DOHH2 (cell line): ENCODE results near the gene PAPOLG.
A peak's percentile ranks its signal among the peaks of the same experiment; 100 is the strongest.

ENCODE experiments used
- H3F3A ChIP-seq: fragments of 200-600 bp; sonication (generic), shearing (Covaris generic); 2 replicates; pipeline ENCODE4 v1.6.0; 2016; ENCODE audit warnings: antibody characterized with exemption, mild to moderate bottlenecking; ENCODE audit not compliant: control insufficient read depth, insufficient read depth
- H3K27ac ChIP-seq: fragments of 200-600 bp; sonication (generic); 2 replicates; pipeline ENCODE4 v1.5.1; 2014; ENCODE audit warnings: low read depth, mild to moderate bottlenecking, low read length, moderate library complexity
- H3K27me3 ChIP-seq: fragments of 200-600 bp; sonication (generic); 2 replicates; pipeline ENCODE4 v1.6.1; 2014; ENCODE audit warnings: mild to moderate bottlenecking, low read length, mixed read lengths; ENCODE audit not compliant: control insufficient read depth
- H3K36me3 ChIP-seq: fragments of 200-600 bp; sonication (generic); 2 replicates; pipeline ENCODE4 v1.6.1; 2014; ENCODE audit warnings: mild to moderate bottlenecking, low read length, moderate library complexity, mixed read lengths; ENCODE audit not compliant: control insufficient read depth
- H3K4me1 ChIP-seq: fragments of 200-600 bp; sonication (generic); 2 replicates; pipeline ENCODE4 v1.6.1; 2014; ENCODE audit warnings: mild to moderate bottlenecking, low read length, mixed read lengths; ENCODE audit not compliant: control insufficient read depth
- H3K4me2 ChIP-seq: fragments of 200-600 bp; sonication (generic); 2 replicates; pipeline ENCODE4 v1.6.0; 2014; ENCODE audit warnings: mild to moderate bottlenecking, low read length, moderate library complexity
- H3K4me3 ChIP-seq: fragments of 200-600 bp; sonication (generic); 2 replicates; pipeline ENCODE4 v1.5.1; 2014; ENCODE audit warnings: mild to moderate bottlenecking, low read length, mixed read lengths
- H3K79me2 ChIP-seq: fragments of 200-600 bp; sonication (generic); 2 replicates; pipeline ENCODE4 v1.6.1; 2014; ENCODE audit warnings: mild to moderate bottlenecking, low read length, mixed read lengths; ENCODE audit not compliant: control insufficient read depth
- H3K9me2 ChIP-seq: fragments of 200-600 bp; sonication (generic); replicated peaks from 2 replicates; pipeline ENCODE4 v1.6.1; 2014; ENCODE audit warnings: mild to moderate bottlenecking, low read length, mixed read lengths; ENCODE audit not compliant: control insufficient read depth
- H3K9me3 ChIP-seq: fragments of 200-600 bp; sonication (generic); 2 replicates; pipeline ENCODE4 v1.6.1; 2014; ENCODE audit warnings: antibody characterized with exemption, low read length, mixed read lengths; ENCODE audit not compliant: control insufficient read depth, insufficient read depth
- H4K20me1 ChIP-seq: fragments of 200-600 bp; sonication (generic); 2 replicates; pipeline ENCODE4 v1.6.0; 2014; ENCODE audit warnings: low read depth, mild to moderate bottlenecking, antibody characterized with exemption, low read length, moderate library complexity; ENCODE audit not compliant: control insufficient read depth, insufficient read depth
- EZH2phosphoT487 ChIP-seq: fragments of 200-600 bp; sonication (generic); IDR thresholded peaks from 2 replicates; pipeline ENCODE4 v1.6.1; 2017; ENCODE audit warnings: borderline replicate concordance, mild to moderate bottlenecking, antibody characterized with exemption, low read length, moderate library complexity, mixed read lengths
- TF ChIP-seq, protein P1 (sequence below): fragments of 200-600 bp; sonication (generic); IDR thresholded peaks from one replicate; pipeline ENCODE4 v1.5.1; 2014; ENCODE audit warnings: antibody characterized with exemption, mild to moderate bottlenecking, low read depth, low read length; ENCODE audit not compliant: poor library complexity, severe bottlenecking

The PAPOLG gene

DNA sequence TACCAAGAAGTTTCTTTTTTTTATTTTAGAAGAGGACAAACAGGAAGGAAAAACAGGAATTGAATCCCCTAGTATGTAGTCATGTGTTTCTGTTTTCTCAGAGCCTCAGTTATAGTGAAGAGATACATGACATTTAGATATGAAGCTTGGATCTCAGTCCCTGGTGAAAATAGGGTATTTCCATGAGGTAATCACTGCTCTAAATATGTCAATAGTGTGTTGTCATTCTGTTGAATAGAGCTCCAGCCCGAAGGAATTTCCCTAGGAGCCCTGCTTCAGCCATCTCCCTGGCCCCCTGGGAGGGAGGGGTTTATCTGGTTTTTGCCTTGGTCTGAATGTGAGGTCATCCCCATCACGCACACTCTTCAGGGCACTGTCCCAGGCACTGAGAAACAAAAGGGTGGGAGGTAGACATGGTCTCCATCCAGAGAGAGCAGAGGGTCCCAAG lies 78.2 kb downstream of the PAPOLG start:
- Histone ChIP-seq H3K27me3 (no peaks in the 10 kb centered on the region), H3K4me1 (peaks cover 70% of the 10 kb centered on the region), H3K79me2 (no peaks in the 10 kb centered on the region), H3F3A (peaks cover 9% of the 10 kb centered on the region), H3K27ac (peak overlapping the region; percentile 44), H3K36me3 (no peaks in the 10 kb centered on the region), H3K4me2 (peak overlapping the region; percentile 57), H3K9me2 (no peaks in the 10 kb centered on the region), H4K20me1 (no peaks in the 10 kb centered on the region), H3K9me3 (no peaks in the 10 kb centered on the region), H3K4me3 (peak overlapping the region; percentile 14)
- TF ChIP-seq EZH2phosphoT487: no peak
- TF ChIP-seq, protein P1, sequence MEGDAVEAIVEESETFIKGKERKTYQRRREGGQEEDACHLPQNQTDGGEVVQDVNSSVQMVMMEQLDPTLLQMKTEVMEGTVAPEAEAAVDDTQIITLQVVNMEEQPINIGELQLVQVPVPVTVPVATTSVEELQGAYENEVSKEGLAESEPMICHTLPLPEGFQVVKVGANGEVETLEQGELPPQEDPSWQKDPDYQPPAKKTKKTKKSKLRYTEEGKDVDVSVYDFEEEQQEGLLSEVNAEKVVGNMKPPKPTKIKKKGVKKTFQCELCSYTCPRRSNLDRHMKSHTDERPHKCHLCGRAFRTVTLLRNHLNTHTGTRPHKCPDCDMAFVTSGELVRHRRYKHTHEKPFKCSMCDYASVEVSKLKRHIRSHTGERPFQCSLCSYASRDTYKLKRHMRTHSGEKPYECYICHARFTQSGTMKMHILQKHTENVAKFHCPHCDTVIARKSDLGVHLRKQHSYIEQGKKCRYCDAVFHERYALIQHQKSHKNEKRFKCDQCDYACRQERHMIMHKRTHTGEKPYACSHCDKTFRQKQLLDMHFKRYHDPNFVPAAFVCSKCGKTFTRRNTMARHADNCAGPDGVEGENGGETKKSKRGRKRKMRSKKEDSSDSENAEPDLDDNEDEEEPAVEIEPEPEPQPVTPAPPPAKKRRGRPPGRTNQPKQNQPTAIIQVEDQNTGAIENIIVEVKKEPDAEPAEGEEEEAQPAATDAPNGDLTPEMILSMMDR: no peak

DNA sequence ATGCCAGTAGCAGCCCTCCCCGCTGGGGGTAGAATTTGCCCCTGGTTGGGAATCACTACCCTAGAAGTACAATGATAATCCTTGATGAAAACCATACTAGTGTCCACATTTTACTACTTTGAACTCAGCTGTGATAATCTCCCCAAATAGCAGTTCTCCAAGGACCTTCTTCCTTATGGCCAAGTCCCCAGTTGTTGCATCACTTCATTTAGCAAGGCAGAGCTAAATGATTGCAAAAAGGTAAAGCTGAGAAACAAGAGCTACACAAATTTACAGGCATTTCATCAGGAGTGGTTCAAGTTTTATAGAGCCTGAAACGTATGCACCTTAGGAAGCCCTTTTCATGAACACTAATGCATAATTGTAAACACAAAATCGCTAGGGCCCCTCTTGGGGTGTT lies 80.4 kb downstream of the PAPOLG start:
- Histone ChIP-seq H4K20me1 (no peaks in the 10 kb centered on the region), H3F3A (peaks cover 23% of the 10 kb centered on the region), H3K79me2 (no peaks in the 10 kb centered on the region), H3K27ac (peak overlapping the region; percentile 95; the same call in 1 of the 2 replicates), H3K27me3 (no peaks in the 10 kb centered on the region), H3K36me3 (no peaks in the 10 kb centered on the region), H3K4me3 (no peak overlapping the region), H3K4me1 (peaks cover 90% of the 10 kb centered on the region), H3K4me2 (no peak overlapping the region), H3K9me2 (no peaks in the 10 kb centered on the region), H3K9me3 (no peaks in the 10 kb centered on the region)
- TF ChIP-seq, protein P1: no peak
- no peak for TF ChIP-seq EZH2phosphoT487

DNA sequence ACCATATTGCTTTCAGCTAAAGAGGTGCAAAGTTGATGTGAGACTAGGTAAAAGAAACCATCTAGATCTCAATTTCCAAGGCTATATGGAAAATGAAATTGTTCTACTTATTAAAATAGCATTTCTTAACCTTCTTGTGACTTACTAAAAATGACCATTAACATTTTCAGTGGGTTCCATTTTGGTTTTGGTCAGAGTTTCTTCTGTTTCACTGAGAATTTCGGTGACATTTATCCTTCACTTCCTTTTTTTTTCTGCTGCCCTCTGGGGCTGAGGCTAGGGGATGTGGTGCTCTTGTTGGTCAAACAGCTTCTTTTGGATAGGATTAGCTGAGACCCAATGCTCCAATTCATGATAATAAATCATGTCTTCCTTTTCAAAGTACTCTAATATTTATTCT lies 81.1 kb downstream of the PAPOLG start:
- Histone ChIP-seq H3K9me2 (no peaks in the 10 kb centered on the region), H3K4me3 (peak overlapping the region; percentile 15; the same call in 1 of the 2 replicates), H3K27ac (peak overlapping the region; percentile 95), H3F3A (peaks cover 29% of the 10 kb centered on the region), H3K4me2 (peak overlapping the region; percentile 74), H4K20me1 (no peaks in the 10 kb centered on the region), H3K4me1 (peaks cover 97% of the 10 kb centered on the region), H3K36me3 (no peaks in the 10 kb centered on the region), H3K27me3 (no peaks in the 10 kb centered on the region), H3K79me2 (no peaks in the 10 kb centered on the region), H3K9me3 (no peaks in the 10 kb centered on the region)
- no peak for TF ChIP-seq EZH2phosphoT487
- TF ChIP-seq, protein P1: no peak
